Stimulated activated naive CD8-positive, alpha-beta T cell treated with anti-CD3 and anti-CD28 coated beads, Interleukin-15, Interleukin-2, amounts not matched to agents 100 ng/mL and 50 ng/mL, for 24 hours (primary cell): ENCODE results near the gene AK1.

ENCODE experiments used
- H3K27ac Mint-ChIP-seq: one replicate; pipeline ENCODE4 v1.8.0; 2021; ENCODE audit warnings: mild to moderate bottlenecking, mixed read lengths
- H3K27me3 Mint-ChIP-seq: one replicate; pipeline ENCODE4 v1.8.0; 2021; ENCODE audit warnings: mixed read lengths
- H3K36me3 Mint-ChIP-seq: one replicate; pipeline ENCODE4 v1.8.0; 2021; ENCODE audit warnings: low read depth, mixed read lengths
- H3K4me1 Mint-ChIP-seq: one replicate; pipeline ENCODE4 v1.8.0; 2021; ENCODE audit warnings: low read depth, mixed read lengths
- H3K4me3 Mint-ChIP-seq: one replicate; pipeline ENCODE4 v1.8.0; 2021; ENCODE audit warnings: mild to moderate bottlenecking, mixed read lengths
- H3K9me3 Mint-ChIP-seq: one replicate; pipeline ENCODE4 v1.8.0; 2021; ENCODE audit warnings: mixed read lengths

Gene AK1

GRCh38 chr9:127915801-127916719, 38.6 kb upstream of the AK1 start:
- Mint-ChIP-seq H3K4me1 (peaks cover 71% of the 10 kb centered on the region), H3K36me3 (peaks cover 20% of the 10 kb centered on the region), H3K9me3 (no peaks in the 10 kb centered on the region), H3K27ac (peak overlapping the region; percentile 88), H3K4me3 (peak overlapping the region; percentile 87), H3K27me3 (no peaks in the 10 kb centered on the region)

DNA sequence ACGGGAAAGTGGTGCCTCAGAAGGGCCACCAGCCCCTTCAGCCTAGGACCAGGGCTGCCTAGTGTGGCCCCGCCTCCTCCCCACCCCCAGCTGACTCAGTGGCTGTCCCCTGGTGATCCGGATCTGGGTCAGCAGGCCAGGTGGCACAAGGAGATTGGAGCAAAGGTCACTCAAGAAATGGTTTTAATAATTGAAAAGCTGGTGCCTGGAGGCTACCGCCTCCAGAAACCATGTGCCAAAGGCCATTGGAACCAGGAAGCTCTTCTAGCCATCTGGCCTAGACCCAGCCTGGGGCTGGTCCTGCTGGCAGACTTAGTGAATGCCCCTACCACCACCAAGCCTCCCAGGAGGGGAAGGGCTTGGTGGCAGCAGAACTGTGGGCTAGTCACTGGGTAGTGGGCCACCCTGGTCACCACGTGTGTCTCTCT, 37.9 kb upstream of the AK1 start:
- H3K36me3 Mint-ChIP-seq = peaks cover 27% of the 10 kb centered on the region
- H3K27ac Mint-ChIP-seq = peak overlapping the region; percentile 88
- H3K4me1 Mint-ChIP-seq = peaks cover 72% of the 10 kb centered on the region
- H3K4me3 Mint-ChIP-seq = peak overlapping the region; percentile 87
- H3K9me3 Mint-ChIP-seq = no peaks in the 10 kb centered on the region
- no peaks in the 10 kb centered on the region for H3K27me3 Mint-ChIP-seq

GRCh38 chr9:127913682-127914081, 36.2 kb upstream of the AK1 start:
- no peak overlapping the region for H3K4me3 Mint-ChIP-seq
- peak overlapping the region; percentile 40 for H3K27ac Mint-ChIP-seq
- H3K4me1 Mint-ChIP-seq = peaks cover 55% of the 10 kb centered on the region
- H3K9me3 Mint-ChIP-seq = no peaks in the 10 kb centered on the region
- no peaks in the 10 kb centered on the region for H3K27me3 Mint-ChIP-seq
- H3K36me3 Mint-ChIP-seq = peaks cover 28% of the 10 kb centered on the region

DNA sequence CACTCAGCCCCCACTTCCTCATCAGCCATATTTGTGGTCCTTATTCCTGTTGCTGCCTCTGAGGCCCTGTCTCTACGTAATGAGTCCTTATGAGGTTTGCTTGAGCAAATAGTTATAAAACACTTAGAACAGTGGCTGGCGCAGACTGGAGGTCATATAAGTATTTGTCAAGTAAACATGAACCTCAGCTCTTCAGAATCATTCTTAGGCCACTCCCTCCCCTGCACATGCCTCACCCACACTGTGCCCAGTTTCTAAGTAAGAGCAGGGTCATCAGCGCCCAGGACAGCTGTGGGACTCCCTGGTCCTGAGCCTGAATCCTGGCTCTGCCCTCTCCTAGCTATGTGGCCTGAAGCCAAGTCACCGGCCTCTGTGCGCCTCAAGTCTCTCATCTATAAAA, 35.4 kb upstream of the AK1 start:
- H3K9me3 Mint-ChIP-seq = no peaks in the 10 kb centered on the region
- no peaks in the 10 kb centered on the region for H3K27me3 Mint-ChIP-seq
- peaks cover 48% of the 10 kb centered on the region for H3K4me1 Mint-ChIP-seq
- peak overlapping the region; percentile 55 for H3K27ac Mint-ChIP-seq
- H3K36me3 Mint-ChIP-seq = peaks cover 34% of the 10 kb centered on the region
- no peak overlapping the region for H3K4me3 Mint-ChIP-seq

- peaks cover 34% of the 10 kb centered on the region for H3K36me3 Mint-ChIP-seq
- H3K27me3 Mint-ChIP-seq = no peaks in the 10 kb centered on the region
- H3K4me1 Mint-ChIP-seq = peaks cover 46% of the 10 kb centered on the region
- H3K4me3 Mint-ChIP-seq = no peak overlapping the region
- H3K9me3 Mint-ChIP-seq = no peaks in the 10 kb centered on the region
- no peak overlapping the region for H3K27ac Mint-ChIP-seq
Observed at GRCh38 chr9:127912296-127912695, 34.8 kb upstream of the AK1 start.

DNA sequence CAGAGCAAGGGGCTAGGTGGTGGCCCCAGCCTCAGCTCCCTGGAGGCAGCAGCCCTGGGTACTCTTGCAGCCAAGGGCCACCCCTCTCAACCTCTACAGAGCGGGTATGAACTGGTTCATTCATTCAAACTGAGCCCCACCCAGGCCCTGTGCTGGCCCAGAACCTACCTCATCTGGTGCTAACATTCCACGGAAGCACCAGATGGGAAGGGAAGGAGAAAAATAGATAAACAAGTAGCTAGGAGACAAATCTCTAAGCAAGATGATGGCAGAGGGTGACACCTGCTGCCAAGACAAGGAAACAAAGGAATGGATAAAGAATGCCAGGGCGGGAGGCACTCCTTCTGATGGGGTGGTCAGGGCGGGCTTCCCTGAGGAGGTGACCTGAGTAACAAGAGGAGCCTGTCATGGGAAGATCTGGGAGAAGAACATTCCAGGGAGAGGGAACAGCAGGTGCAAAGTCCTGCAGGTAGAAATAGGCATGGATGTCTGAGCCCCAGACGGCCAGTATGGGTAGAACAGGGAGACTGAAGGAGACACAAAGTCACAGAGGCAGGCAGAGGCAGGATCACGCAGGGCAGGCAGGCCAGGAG, 33.2 kb upstream of the AK1 start:
- H3K27me3 Mint-ChIP-seq = no peaks in the 10 kb centered on the region
- H3K27ac Mint-ChIP-seq = peak overlapping the region; percentile 83
- H3K9me3 Mint-ChIP-seq = no peaks in the 10 kb centered on the region
- peaks cover 55% of the 10 kb centered on the region for H3K4me1 Mint-ChIP-seq
- H3K4me3 Mint-ChIP-seq = no peak overlapping the region
- H3K36me3 Mint-ChIP-seq = peaks cover 34% of the 10 kb centered on the region

GRCh38 chr9:127909839-127910273, 32.4 kb upstream of the AK1 start:
- Mint-ChIP-seq H3K27ac (no peak overlapping the region), H3K9me3 (no peaks in the 10 kb centered on the region), H3K4me1 (peaks cover 57% of the 10 kb centered on the region), H3K4me3 (no peak overlapping the region), H3K27me3 (no peaks in the 10 kb centered on the region), H3K36me3 (peaks cover 34% of the 10 kb centered on the region)

DNA sequence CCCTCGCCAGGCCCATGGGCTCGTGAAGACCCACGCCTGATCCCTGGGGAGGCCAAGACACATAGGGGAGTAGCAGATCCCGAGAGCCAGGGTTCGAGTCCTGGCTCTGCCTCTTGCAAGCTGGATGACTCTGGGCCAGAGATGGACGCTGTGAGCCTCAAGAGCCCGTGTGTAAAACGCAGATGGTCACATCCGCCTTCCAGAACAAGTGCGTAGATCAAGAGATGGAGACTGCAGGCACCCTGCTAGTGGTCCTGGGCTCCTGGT, 31.1 kb upstream of the AK1 start:
- Mint-ChIP-seq H3K9me3 (no peaks in the 10 kb centered on the region), H3K4me3 (no peak overlapping the region), H3K27me3 (no peaks in the 10 kb centered on the region), H3K4me1 (peaks cover 64% of the 10 kb centered on the region), H3K36me3 (peaks cover 29% of the 10 kb centered on the region), H3K27ac (no peak overlapping the region)

GRCh38 chr9:127907867-127908659, 30.6 kb upstream of the AK1 start:
- Mint-ChIP-seq H3K27ac (peak overlapping the region; percentile 52), H3K4me1 (peaks cover 69% of the 10 kb centered on the region), H3K36me3 (peaks cover 27% of the 10 kb centered on the region), H3K4me3 (no peak overlapping the region), H3K9me3 (no peaks in the 10 kb centered on the region), H3K27me3 (no peaks in the 10 kb centered on the region)

DNA sequence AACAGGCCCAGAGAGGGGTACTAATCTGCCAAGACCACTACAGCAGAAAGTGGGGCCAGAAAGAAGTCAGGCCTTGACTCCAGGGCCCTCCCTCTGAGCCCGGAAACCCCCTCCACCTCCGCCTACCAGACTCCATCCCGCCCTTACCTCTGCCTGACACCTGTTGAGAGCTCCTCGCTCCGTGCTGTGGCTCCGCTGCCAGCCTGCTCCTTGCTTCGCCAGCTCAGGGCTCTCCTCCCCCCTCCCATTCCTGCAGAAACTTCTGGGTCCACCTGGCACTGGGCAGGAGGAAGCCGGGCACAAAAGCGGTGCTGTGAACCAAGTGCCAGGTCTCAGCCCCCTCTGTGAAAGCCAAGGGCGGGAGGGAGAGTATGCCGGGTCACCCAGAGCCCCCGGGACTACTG, 28.3 kb upstream of the AK1 start:
- Mint-ChIP-seq H3K4me1 (peaks cover 63% of the 10 kb centered on the region), H3K4me3 (peak overlapping the region; percentile 85), H3K9me3 (no peaks in the 10 kb centered on the region), H3K27me3 (no peaks in the 10 kb centered on the region), H3K36me3 (peaks cover 11% of the 10 kb centered on the region), H3K27ac (peak overlapping the region; percentile 98)

- Mint-ChIP-seq H3K36me3 (peaks cover 7% of the 10 kb centered on the region), H3K27ac (peak overlapping the region; percentile 98), H3K27me3 (no peaks in the 10 kb centered on the region), H3K9me3 (no peaks in the 10 kb centered on the region), H3K4me1 (peaks cover 59% of the 10 kb centered on the region), H3K4me3 (peak overlapping the region; percentile 85)
Observed at GRCh38 chr9:127905004-127905728, 27.7 kb upstream of the AK1 start.

GRCh38 chr9:127904561-127905003, 27.1 kb upstream of the AK1 start:
- no peaks in the 10 kb centered on the region for H3K27me3 Mint-ChIP-seq
- H3K4me3 Mint-ChIP-seq = peak overlapping the region; percentile 85
- peaks cover 65% of the 10 kb centered on the region for H3K4me1 Mint-ChIP-seq
- H3K27ac Mint-ChIP-seq = peak overlapping the region; percentile 98
- peaks cover 7% of the 10 kb centered on the region for H3K36me3 Mint-ChIP-seq
- H3K9me3 Mint-ChIP-seq = no peaks in the 10 kb centered on the region

- Mint-ChIP-seq H3K36me3 (peaks cover 7% of the 10 kb centered on the region), H3K4me1 (peaks cover 65% of the 10 kb centered on the region), H3K9me3 (no peaks in the 10 kb centered on the region), H3K27ac (peak overlapping the region; percentile 98), H3K4me3 (peak overlapping the region; percentile 85), H3K27me3 (no peaks in the 10 kb centered on the region)
Observed at GRCh38 chr9:127903557-127904475, 26.3 kb upstream of the AK1 start.
